Cerebellar cortex (tissue), 1 donor: ENCODE data around the gene TXNIP.

Source experiments
- DNase-seq: peaks from one replicate; pipeline ENCODE4 v3.0.0-alpha.2; 2015; ENCODE audit warnings: low spot score

The TXNIP gene

DNA sequence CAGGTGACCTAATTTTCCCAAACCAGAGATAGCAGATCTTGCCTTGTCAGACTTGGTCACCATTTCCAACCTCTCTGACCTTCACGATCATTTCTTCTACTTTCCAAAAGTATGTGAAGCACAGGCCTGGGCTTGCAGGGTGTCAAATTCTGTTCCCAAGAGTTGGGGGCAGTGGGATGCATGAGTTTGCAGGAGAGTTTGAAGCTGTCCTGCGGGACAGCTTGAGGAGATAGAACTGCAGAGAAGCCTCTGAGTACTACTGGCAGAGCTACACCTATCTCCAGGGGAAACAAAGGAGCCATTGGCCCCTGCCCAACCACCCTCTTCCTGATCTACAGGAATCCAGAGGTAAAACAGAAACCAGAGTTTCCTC is 11.3 kb downstream of the TXNIP start:
- no peak for DNase-seq

- DNase-seq, result no peak
Measured at GRCh38 chr1:145983960-145984830, 12.2 kb downstream of the TXNIP start.

GRCh38 chr1:145983206-145983675 is 13.1 kb downstream of the TXNIP start:
- DNase-seq, result no peak

- no peak for DNase-seq
Measured at GRCh38 chr1:145982010-145982723, 14.2 kb downstream of the TXNIP start.

GRCh38 chr1:145980457-145980994 is 15.9 kb downstream of the TXNIP start:
- no peak for DNase-seq

GRCh38 chr1:145979746-145980456 is 16.5 kb downstream of the TXNIP start:
- DNase-seq, result no peak

- DNase-seq, result peak; percentile 99
Measured at GRCh38 chr1:145978854-145979745, 17.3 kb downstream of the TXNIP start.

GRCh38 chr1:145978471-145978853 is 17.9 kb downstream of the TXNIP start:
- no peak for DNase-seq

GRCh38 chr1:145977486-145978470 is 18.6 kb downstream of the TXNIP start:
- DNase-seq, result peak; percentile 94

DNA sequence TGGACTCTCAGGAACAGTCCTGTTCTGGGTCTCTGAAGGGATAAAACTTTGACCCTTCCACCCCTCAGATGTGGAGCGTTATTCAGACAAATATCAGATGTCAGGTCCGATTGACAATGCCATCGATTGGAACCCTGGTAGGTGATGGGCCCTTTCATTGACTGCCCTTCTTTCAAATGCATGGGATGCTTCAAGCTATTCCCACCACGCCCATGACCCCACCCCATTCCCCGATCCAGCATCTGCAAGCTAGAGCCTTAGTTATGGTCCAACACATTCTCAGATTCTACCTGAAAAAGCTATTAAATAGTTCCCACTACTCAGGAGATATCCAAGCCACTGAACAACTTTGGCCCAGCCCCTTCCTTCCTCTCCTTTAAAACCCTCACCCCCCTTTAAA is 19.4 kb downstream of the TXNIP start:
- DNase-seq, result no peak

DNA sequence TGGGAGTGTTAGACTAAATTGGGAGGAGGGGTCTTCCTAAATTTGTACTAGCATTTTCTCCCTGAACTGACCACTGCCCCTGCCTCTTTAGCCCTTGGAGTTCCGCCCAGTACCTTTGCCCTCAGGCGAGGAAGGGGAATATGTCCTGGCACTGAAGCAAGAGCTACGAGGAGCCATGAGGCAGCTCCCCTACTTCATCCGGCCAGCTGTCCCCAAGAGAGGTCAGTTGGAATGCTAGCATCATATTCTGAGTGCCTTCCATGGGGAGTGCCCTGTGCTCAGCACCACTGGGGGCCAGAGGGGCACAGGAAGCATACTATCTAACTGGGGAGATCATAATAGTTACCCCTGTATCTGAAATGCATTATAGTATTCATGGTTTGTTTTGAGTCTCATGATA is 21.2 kb downstream of the TXNIP start:
- DNase-seq, result no peak

GRCh38 chr1:145974721-145975120 is 21.7 kb downstream of the TXNIP start:
- DNase-seq, result no peak

GRCh38 chr1:145972580-145972979 is 23.8 kb downstream of the TXNIP start:
- DNase-seq, result no peak

GRCh38 chr1:145967288-145967687 is 29.1 kb downstream of the TXNIP start:
- no peak for DNase-seq

DNA sequence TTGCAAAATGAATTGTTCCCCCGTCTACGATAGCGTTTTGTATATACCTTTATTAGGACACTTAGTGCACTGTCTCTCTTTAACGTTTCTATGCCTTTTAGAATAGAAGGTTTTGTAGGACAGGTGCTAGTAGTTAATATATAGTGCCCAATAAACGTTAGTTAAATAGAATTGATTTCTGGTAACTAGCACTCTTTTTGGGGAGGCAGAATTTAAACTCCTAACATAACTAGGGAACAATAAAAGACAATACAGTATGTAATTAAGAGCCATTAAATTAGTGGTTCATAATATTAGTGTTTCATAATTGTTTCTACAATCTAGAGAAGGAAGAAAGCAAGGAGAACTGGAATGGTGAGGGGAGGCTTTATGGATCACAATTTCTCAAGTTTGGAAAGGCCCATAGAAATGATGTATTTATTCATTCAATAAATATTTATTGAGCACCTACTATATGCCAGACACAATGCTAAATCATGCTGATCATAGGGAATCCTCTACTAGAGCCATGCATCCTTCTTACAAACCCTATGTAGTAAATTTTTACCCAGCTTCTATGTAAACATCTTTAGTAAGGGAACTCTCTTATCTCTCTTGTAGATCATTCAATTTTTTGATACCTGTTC is 31.1 kb downstream of the TXNIP start:
- DNase-seq, result no peak

DNA sequence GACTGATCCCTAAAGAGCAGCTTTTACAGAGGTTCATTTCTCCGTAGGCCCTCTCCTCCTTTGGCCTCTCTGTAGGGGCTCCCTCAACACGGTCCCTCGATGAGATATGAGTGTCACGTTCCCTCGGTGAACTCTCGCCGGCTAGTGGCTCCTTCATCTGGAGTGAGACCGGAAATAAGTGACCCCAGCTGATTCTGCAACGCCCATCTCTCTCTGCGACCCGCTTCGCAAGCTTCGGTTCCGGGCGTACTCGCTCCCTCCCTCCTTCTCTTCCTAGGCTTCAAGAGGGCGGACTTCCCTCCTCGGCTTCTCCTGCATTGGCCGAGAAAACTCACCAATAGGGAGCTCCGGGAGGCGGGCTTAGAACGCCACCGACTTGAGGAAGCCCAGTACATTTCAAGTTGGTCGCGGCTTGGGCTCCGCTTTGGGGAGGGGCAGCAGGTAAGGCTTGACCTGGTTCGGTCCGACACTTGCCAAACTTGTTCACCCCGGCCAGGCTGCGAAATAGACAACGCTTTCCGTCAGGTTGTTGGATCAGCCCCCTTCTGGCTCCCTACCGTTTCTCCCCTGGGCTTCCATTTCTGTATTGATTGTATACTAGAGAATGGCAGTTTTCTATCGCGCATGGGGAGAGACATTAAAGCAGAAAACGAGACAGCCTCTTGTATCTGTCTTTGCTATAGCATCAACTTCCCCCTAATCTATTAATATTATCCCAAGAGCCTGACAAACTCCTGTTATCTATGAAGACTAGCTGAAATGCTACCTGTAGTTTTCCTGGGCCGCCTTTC is 31.9 kb downstream of the TXNIP start, which contains the start of the genes ANKRD34A and POLR3GL:
Gene ANKRD34A, minus strand, starts transcription at position 248 of the 791 bp plus-strand sequence. CDS start 2,816 bp downstream, outside the sequence.
Gene POLR3GL, plus strand, starts transcription at position 363 of the 791 bp plus-strand sequence. CDS start 10,176 bp downstream, outside the sequence.
- DNase-seq, result peak; percentile 99

DNA sequence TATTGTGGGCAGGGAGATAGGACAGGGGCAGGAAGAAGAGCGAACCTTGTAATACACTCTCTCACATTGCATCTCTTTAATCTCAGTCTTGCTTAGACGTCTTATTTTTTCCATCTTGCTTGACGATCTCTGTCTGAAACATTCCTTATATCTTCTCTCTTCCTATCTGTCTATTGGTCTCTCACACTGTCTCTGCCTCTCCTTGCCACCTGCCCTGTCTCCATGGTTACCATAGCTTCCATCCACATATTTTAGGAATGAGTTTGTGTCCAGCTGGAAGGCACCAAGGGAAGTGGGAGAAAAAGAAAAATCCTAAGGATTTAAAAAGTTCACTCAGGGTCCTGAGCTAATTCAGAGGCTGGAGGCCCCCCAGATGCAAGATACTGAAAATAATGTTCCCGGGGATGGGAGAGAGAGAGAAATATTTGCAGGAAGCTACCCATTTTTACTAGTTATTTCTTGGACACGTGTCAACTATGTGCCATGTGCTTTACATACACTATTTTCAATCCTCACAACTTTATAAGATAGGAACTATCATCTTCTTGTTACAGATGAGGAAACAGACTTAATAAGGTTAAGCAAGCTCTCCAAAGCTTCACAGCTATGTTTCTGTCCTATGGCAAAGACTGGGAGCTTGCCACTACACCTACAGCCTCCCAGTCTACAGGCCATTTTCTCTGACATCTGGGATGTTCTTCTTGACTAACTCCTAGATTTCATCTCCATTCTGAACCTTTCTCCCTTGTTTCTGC is 32.9 kb downstream of the TXNIP start:
- peak; percentile 84 for DNase-seq
